GM12875 (cell line): ENCODE results near the gene SGTB.
A peak's percentile ranks its signal among the peaks of the same experiment; 100 is the strongest.

ENCODE experiments used
- H3K4me3 ChIP-seq: one replicate; pipeline ENCODE4 v1.5.1; 2011; ENCODE audit warnings: low read depth, low read length, control low read depth
- TF ChIP-seq, protein P1 (sequence below): IDR thresholded peaks from 2 replicates; pipeline ENCODE4 v1.5.1; 2011; ENCODE audit warnings: low read depth, mild to moderate bottlenecking, control low read depth, inconsistent platforms, low read length, moderate library complexity, borderline replicate concordance; ENCODE audit not compliant: insufficient read depth

Gene SGTB, protein sequence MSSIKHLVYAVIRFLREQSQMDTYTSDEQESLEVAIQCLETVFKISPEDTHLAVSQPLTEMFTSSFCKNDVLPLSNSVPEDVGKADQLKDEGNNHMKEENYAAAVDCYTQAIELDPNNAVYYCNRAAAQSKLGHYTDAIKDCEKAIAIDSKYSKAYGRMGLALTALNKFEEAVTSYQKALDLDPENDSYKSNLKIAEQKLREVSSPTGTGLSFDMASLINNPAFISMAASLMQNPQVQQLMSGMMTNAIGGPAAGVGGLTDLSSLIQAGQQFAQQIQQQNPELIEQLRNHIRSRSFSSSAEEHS

DNA sequence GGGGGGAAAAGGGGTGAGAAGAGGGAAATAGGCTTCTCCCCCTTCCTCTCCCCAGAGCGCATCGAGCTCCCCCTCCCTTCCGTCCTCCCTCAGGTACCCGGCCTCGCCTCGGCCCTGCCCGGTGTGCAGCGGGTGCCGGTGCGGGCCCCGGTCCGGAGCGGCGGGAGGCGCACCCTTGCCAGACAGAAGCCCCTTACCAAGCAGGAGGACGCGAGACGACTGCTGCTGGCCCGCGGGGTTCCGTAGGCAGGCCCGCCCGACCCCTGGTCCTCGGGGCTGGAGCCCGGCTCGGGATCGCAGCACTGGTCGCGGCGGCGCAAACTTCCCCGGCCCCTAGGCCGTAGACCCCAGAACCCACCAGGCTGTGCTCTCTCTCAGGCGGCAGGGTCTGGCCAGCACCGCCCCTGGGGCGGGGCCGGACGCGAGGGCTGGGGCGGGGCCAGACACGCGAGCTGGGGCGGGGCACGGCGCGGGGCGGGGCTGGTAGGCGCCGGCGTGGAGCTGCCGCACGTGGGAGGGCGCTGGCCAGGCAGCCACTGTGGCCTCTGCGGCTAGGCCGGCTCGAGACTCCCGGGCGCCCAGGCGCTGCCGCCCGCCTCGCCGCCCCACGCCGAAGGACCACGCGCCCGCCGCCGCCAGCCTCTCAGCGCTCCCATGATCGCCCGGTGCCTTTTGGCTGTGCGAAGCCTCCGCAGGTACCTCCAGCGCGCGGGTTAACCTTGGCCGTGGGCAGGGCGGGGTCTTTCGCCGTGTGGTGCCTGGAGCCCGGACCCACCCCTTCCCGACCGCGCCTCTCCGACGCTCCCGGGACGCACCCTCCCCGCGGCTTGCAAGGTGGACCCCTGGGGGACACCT is at the start of gene SGTB, which contains the start of gene NLN:
SGTB (minus strand) TSS at position 390 of the 855 bp plus-strand sequence. CDS start 1,302 bp downstream, outside the sequence.
NLN (plus strand) TSS at position 486 of the 855 bp plus-strand sequence; CDS start at position 655, 169 bp downstream.
- H3K4me3 ChIP-seq, result peak within 1 kb of the TSS; percentile 95
- TF ChIP-seq, protein P1, sequence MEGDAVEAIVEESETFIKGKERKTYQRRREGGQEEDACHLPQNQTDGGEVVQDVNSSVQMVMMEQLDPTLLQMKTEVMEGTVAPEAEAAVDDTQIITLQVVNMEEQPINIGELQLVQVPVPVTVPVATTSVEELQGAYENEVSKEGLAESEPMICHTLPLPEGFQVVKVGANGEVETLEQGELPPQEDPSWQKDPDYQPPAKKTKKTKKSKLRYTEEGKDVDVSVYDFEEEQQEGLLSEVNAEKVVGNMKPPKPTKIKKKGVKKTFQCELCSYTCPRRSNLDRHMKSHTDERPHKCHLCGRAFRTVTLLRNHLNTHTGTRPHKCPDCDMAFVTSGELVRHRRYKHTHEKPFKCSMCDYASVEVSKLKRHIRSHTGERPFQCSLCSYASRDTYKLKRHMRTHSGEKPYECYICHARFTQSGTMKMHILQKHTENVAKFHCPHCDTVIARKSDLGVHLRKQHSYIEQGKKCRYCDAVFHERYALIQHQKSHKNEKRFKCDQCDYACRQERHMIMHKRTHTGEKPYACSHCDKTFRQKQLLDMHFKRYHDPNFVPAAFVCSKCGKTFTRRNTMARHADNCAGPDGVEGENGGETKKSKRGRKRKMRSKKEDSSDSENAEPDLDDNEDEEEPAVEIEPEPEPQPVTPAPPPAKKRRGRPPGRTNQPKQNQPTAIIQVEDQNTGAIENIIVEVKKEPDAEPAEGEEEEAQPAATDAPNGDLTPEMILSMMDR, result no peak

DNA sequence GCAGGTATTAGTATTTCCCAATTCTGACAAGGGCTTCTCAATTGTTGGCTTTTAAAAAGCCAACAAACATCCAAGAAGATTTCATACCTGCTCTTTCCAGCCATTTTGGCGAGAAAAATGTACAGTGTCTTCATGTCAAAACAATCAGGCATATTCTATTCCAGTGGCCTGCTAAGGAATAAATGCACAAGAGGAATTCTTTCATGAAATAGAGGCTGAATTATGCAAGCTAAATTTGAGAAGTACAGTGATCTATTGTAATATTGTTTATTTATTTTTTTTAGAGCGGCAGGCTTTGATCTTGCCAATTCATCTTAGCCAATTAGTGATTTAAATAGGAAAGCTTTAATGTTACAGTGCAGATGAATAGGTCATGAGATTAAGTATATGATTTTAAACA is 49.4 kb upstream of the SGTB start:
- TF ChIP-seq, protein P1, result no peak
- no peak overlapping the region for H3K4me3 ChIP-seq

DNA sequence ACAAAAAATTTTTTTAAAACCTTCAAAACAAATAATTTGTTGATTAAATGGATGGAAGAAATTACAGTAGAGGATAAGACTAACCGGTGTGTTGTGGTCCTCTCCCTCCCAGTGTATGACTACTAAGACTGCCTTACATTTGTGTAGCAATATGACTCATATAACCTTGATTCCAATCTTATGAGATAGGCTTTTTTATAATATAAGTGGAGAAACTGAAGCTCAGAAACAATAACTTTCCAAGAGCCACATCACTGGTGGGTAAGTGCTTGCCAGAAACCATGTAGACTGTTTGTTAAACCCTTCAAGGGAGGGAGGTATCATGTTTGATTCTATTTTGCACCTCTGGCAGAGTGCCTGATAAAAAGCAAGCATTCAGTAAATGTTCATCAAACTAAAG is 47.6 kb upstream of the SGTB start:
- TF ChIP-seq, protein P1, result no peak
- no peak overlapping the region for H3K4me3 ChIP-seq

DNA sequence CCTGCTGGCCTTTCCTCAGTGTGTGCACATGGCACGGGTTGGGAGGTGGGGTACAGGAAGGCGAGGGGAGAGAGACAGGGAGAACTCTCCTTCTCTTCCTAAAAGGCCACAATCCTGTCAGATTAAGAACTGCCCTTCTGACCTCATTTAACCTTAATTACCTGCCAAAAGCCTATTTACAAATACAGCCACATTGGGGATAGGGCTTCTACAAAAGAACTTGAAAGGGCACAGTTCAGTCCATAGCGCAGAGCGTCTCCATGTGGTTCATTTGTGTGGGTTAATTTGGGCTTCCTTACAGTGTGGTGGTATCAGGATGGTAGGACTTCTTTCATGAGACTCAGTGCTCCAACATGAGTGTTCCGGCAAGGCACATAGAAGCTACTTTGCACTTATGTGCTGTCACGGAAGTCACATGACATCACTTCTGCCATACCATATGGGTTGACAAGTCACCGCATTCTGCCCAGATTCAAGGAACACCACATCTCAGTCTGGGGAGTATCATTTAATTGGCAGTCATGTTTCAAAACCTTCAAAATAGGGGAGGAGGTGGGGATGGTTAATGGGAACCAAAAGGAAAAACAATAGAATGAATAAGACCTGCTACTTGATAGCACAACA is 46.9 kb upstream of the SGTB start:
- TF ChIP-seq, protein P1, result no peak
- no peak overlapping the region for H3K4me3 ChIP-seq

DNA sequence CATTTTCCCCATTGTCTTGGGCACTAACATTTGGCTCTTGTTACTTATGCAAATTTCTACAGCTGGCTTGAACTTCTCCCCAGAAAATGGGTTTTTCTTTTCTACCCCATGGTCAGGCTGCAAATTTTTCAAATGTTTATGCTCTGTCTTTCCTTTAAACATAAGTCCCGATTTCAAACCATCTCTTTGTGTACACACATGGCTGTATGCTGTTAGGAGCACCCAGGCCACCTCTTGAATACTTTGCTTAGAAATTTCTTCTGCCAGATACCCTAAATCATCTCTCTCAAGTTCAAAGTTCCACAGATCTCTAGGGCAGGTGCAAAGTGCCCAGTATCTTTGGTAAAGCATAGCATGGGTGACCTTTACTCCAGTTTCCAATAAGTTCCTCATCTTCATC is 45.7 kb upstream of the SGTB start:
- H3K4me3 ChIP-seq, result no peak overlapping the region
- TF ChIP-seq, protein P1, result no peak

DNA sequence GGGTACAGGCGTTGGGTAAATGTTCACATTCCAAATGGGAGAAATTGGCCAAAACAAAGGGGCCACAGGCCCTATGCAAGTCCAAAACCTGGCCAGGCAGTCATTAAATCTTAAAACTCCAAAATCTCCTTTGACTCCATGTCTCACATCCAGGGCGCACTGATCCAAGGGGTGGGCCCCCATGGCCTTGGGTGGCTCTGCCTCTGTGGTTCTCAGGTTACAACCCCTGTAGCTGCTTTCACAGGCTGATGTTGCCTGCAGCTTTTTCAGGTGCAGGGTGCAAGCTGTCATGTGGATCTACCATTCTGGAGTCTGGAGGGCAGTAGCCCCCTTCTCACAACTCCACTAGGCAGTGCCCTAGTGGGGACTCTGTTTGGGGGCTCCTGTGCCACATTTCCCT is 44.9 kb upstream of the SGTB start:
- TF ChIP-seq, protein P1, result no peak
- H3K4me3 ChIP-seq, result no peak overlapping the region
